ENCODE data around the gene DENND10.

GRCh38 chr10:119103241-119103902 is 541 bp upstream of the DENND10 start:
- TF ChIP-seq CTCF (IDR thresholded peaks at IDR 0.05; ENCODE audit: low read depth, low read length, poor library complexity, severe bottlenecking) (no peak), EZH2phosphoT487 (IDR thresholded peaks at IDR 0.05; ENCODE audit: borderline replicate concordance, low read length) (no peak)
